Stimulated activated CD4-positive, alpha-beta T cell treated with anti-CD3 and anti-CD28 coated beads, Interleukin-12 subunit alpha, Interleukin-12 subunit beta, amount 100 ng/mL, for 48 hours (primary cell): Measurements from ENCODE around the gene OCA2.
"Not testable (repeated sequence)": the region's sequence is repeated elsewhere in the genome, so short reads cannot be mapped to it uniquely, and the experiment has no call there.

ENCODE experiments used
- DNase-seq, 3 donors: peaks; one replicate each; pipeline ENCODE4 v3.0.0-alpha.2; 2020; ENCODE audit warnings: low read depth in 2 of 3, low spot score in 1 of 3

Gene OCA2

GRCh38 chr15:28121577-28121976 lies 22.5 kb upstream of the OCA2 start:
- not testable (repeated sequence) for DNase-seq

- no peak for DNase-seq
Measured at GRCh38 chr15:28120359-28120640, 21.2 kb upstream of the OCA2 start.

- DNase-seq = no peak
Measured at GRCh38 chr15:28118531-28118930, 19.4 kb upstream of the OCA2 start.

DNA sequence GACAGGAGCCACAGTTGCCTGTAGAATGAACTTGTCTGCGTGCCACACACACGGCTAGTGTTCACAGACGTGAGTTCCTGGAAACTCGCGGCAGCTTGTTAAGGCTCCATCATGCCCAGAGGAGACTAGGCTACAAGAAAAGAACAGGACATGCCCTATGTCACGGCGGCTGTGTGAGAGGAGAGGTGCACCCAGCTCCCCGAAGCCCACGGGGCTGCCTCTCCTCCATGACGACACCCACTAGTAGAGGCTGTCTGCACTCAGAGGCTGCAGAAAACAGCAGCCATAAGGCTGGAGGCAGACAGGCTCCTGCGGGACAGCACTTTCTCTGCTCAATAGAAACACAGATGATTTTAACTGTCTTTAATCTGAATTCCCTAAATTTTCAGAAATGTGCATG lies 19.0 kb upstream of the OCA2 start:
- DNase-seq = no peak

DNA sequence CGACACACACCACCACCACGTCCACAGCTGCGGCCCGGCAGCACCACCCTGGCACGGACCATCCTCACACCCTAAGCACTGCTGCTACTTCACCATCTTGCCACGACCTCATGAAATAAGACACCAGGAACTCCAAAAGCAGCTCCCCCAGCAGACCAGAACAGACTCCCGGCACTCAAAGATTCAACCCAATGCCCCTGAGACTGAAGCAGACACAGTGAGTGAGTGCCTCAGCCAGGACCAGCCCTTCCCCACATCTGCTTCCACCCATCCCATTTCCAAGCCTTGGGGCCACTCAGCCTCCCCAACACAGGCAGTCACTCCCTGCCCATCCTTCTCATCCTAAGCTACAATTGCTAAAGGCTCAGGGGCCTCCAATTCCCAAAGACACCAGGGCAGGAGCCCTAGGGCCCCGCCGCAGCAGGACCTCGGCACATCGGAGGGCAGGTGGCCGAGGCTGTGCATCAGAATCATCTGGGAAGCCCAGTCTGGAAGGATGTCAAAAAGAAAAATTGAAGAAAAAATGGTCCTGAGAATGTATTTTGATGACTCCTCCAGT lies 18.4 kb upstream of the OCA2 start:
- DNase-seq = no peak

DNA sequence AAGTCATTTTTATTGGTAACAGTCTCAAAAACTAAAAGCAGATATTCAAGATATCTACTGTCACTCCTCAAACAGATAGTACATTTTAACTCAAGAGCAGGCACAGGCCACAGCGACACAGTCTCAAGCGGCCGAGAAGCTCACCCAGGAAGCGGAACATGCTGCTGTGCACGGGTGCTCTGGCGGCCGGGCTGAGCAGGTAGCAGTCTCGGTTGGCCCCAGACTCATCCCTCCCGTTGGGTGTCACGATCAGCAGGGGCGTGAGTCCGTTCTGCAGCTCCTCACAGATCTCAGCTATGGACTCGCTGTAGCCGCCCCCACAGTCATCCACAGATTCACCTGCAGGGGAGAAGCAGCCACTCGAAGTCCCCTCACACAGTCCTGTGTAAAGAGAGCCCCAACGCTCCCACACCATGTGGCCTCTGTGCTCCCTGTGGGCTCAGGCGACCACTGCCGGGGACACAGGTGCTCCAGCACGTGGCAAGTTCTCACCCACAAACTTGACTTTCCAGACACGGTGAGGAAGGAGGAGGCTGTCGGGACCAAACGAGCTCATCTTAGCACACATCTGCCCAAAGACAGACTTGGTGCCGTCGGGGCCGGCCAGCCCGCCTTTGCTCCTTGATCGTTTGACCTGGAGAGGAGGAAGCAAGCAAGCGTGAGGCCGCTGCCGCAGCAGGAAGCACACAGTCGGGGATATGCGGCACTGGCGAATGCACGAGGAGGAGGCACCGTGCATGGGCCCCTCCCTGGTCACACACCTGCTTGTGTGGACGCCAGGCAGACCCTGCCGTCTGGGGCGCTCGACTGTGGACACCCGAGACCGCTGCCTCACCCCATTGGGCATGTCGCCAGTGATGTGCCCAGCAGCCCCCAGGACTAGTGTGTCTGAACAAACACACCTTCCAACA lies 17.7 kb upstream of the OCA2 start:
- no peak for DNase-seq

GRCh38 chr15:28115871-28116270 lies 16.8 kb upstream of the OCA2 start:
- DNase-seq = no peak

GRCh38 chr15:28114721-28115622 lies 15.9 kb upstream of the OCA2 start:
- no peak for DNase-seq

GRCh38 chr15:28114114-28114455 lies 15.0 kb upstream of the OCA2 start:
- no peak for DNase-seq

GRCh38 chr15:28113394-28114113 lies 14.4 kb upstream of the OCA2 start:
- DNase-seq = no peak

DNA sequence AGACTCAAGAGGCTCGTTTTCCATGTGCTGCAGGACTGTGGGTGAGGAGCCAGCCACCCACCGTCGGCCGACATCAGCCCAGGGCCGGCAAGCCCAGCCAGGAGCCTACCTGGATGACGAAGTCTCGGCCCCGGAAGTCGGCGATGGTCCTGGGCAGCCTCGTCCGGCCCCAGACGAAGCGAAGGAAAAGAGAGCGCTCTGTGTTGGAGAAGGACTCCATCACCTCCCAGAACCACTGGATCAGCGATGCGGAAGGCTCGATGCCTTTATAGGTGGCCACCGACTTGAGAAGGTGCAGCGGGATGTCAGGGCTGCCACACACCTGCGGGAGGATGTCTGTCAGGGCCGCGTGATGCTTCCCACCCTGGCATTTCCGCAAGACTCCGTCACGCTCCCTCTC lies 13.8 kb upstream of the OCA2 start:
- no peak for DNase-seq

DNA sequence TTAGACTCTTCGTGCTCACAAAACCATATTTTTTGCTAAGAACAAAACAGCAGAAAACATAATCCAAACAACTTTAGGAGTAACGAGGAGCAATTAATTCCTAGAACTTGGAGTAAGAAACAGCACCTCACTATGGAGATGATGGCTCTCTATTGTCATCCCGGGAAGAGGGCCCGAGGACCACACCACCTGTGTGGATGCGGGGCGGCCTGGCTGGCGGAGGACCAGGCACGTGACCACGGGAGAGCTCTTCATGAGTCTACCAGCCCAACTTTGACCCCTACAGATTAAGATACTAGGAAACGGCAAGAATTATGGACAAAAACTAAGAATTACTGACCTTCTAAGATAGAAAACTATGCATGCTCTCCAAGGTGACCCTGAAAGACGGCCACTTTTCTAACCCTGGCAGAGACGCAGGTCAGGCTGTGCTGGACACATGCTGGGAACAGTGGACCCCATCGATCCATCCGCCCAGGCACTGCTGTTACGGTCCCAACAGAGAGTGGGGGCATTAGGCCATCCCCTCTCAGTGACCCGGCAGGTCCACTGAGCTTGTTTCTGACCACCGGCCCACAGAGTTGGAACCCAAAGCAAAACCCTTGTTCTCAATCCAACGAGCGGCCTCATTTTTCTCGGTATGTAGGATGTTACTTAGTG lies 13.1 kb upstream of the OCA2 start:
- no peak for DNase-seq

DNA sequence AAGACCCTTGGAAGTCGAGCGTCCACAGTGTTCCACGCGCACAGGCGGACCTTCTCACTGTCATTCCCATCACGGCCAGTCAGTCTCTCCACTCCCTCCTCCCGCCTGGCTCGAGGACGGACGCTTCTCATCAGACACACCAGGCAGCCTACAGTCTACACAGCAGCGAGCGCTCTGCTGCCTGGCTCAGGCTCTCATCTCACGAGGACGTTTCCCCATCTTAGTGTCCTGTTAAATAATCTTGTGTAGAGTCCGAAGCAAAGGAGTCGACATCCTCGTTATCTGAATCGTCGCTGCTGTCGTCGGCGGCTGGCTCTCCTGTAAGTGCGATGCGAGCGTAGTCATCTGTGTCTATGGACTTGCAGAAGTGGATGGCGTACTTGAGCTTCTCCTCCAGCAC lies 12.4 kb upstream of the OCA2 start:
- DNase-seq = no peak

DNA sequence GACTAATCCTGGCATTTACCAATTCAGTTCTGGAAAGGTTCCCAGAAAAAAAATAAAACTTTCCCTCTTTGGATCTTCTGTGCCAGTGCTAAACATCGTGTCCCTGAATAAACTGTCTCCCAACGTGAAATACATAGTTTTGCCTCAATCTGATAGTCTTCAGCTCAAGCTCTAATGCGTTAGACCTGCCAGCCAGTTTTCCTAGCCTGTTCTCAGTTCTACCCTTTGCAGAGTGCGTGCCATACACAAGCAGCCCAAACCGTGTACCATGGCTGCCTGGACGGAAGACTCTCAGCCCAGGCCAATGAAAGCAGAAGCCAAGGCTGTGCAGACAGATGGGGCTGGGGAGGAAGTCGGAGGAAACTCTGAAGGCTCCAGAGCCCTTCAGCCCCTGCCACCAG lies 11.4 kb upstream of the OCA2 start:
- DNase-seq = no peak

DNA sequence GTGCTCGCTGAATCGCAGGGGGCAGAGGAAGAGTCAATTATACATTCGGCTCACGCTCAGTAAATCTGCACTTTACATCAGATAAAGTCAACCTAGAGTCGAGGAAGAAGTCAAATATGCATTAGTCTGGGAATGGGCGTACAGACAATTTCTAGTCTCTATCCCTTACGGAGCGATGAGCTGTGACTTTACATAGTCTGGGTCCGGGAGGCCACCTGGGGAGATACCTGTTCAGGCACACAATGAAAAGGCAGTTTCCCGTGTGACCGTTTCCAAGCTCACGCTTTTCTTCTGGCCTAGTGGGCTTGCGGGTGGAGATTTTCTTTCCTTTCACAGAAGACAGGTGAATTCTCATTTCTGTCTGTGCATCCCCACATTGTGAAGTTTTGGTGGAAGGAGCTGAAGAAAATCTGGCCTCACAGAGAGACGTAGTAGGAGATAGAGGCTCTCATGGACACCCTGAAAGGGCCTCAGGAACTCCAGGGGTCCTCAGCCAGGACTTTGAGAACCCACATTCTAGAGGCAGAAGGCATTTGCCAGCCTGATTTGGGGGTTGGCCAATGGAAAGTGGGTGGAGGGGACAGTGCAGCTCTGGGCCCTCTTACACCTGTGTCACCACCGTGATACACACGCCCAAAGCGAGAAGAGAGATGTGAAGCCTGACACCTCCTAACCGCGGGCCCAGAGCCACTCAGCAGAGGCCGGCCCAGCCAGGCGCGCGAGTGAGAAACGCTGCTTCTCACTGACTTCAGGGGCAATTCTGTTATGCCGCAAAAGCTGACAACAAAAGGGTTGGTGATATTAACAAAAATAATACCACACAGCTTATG lies 10.7 kb upstream of the OCA2 start:
- DNase-seq = no peak

GRCh38 chr15:28107904-28108275 lies 8.8 kb upstream of the OCA2 start:
- no peak for DNase-seq

- DNase-seq = no peak
Measured at GRCh38 chr15:28107111-28107903, 8.2 kb upstream of the OCA2 start.

GRCh38 chr15:28106294-28107110 lies 7.4 kb upstream of the OCA2 start:
- DNase-seq = no peak

DNA sequence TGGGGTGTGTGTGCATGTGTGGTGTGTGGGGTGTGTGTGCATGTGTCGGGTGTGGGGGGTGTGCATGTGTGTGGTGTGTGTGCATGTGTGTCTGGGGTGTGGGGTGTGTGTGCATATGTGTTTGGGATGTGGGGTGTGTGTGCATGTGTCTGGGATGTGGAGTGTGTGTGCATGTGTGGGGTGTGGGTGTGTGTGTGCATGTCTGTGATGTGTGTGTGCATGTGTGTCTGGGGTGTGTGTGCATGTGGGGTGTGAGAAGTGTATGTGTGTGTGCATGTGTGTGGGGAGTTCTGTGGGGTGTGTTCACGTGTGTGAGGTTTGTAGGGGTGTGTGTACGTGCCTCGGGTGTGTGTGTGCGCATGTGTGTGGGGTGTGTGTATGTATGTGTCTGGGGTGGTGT lies 6.7 kb upstream of the OCA2 start:
- DNase-seq = no peak
